Measurements from ENCODE around the gene TUBA4B.

- TF ChIP-seq CTCF (IDR thresholded peaks at IDR 0.05) (no peak), ZFX (IDR thresholded peaks at IDR 0.05; ENCODE audit: borderline replicate concordance) (no peak)
Observed at GRCh38 chr2:219269362-219270054, 16.5 kb downstream of the TUBA4B start.

Data from 22Rv1 (cell line).